ENCODE results near the gene RGL3.

DNA sequence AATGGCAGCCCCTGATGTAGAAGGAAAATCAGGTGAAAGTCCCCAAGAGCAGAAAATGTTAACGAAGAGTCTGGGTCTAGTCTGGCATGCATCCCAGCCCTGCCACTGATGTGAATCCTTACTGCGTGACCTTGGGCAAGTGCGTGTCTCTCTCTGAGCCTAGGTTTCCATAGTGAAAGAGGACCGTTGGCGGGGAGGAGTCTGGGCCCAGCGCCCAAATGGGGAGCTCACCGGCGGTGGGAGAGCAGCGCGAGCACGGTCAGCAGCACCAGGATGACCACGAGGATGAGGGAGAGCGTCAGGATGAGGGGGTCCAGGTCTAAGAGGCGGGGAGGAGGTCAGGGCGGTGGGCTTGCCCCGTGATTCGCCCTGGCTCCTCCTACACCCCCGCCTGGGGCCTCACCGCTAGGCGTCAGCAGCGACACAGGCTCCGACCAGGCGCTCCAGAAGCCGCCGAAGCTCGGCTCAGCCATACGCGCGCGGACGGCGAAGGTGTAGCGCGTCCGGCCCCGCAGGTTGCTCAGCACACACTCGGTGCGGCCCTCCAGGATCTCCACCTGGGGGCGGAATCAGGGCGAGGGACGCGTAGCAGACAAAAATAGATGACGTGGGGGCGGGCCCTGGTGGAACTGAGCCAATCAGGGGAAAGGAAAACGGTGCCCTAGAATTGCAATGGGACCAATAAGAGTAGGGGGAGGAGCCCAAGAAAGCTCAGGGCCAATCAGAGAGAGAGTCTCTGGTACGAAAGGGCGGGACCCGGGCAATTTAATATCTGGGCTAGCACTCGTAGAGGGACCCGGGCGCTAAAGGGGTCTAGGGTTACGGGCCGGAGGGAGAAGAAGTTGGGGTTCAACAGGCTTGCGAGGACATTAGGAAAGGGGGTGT, 38.2 kb downstream of the RGL3 start:
- no peak for TF ChIP-seq YY1 (IDR thresholded peaks at IDR 0.05; ENCODE audit: insufficient read depth, insufficient read length)
- TF ChIP-seq SUZ12 (IDR thresholded peaks at IDR 0.05; ENCODE audit: extremely low read depth, insufficient read depth, insufficient read length), result no peak
- no peak for TF ChIP-seq ZNF274 (IDR thresholded peaks at IDR 0.05; ENCODE audit: low read depth, low read length)

All from NT2/D1 (cell line).